Neuronal stem cell (in vitro differentiated cells): ENCODE data around the gene CFAP20.

Experiments used
- DNase-seq: peaks from one replicate; pipeline ENCODE4 v3.0.0-alpha.2; 2013; ENCODE audit warnings: low spot score
- H2AFZ ChIP-seq: one replicate; pipeline ENCODE4 v1.6.1; 2013; ENCODE audit warnings: mild to moderate bottlenecking, low read length, inconsistent platforms
- H2AK5ac ChIP-seq: 2 replicates; pipeline ENCODE4 v1.6.1; 2013; ENCODE audit warnings: low read depth, mild to moderate bottlenecking, inconsistent platforms, low read length, moderate library complexity, mixed read lengths
- H2BK120ac ChIP-seq: 2 replicates; pipeline ENCODE4 v1.6.1; 2013; ENCODE audit warnings: low read depth, mild to moderate bottlenecking, inconsistent platforms, low read length, moderate library complexity, mixed read lengths
- H2BK12ac ChIP-seq: one replicate; pipeline ENCODE4 v1.6.1; 2013; ENCODE audit warnings: low read length, inconsistent platforms
- H2BK15ac ChIP-seq: 2 replicates; pipeline ENCODE4 v1.6.1; 2013; ENCODE audit warnings: mild to moderate bottlenecking, low read length, inconsistent platforms, mixed read lengths
- H2BK5ac ChIP-seq: one replicate; pipeline ENCODE4 v1.6.1; 2013; ENCODE audit warnings: inconsistent platforms, mild to moderate bottlenecking, low read length, moderate library complexity
- H3K14ac ChIP-seq: one replicate; pipeline ENCODE4 v1.6.1; 2013; ENCODE audit warnings: low read length, inconsistent platforms
- H3K18ac ChIP-seq: 2 replicates; pipeline ENCODE4 v1.6.1; 2013; ENCODE audit warnings: low read length, inconsistent platforms
- H3K23ac ChIP-seq: 2 replicates; pipeline ENCODE4 v1.6.1; 2013; ENCODE audit warnings: low read depth, mild to moderate bottlenecking, mixed read lengths, low read length, inconsistent platforms; ENCODE audit not compliant: poor library complexity
- H3K27ac ChIP-seq: replicated peaks from 3 replicates; pipeline ENCODE4 v1.5.1; 2013; ENCODE audit warnings: low read length, inconsistent platforms
- H3K27me3 ChIP-seq, 3 experiments: 2 replicates each; pipeline ENCODE4 v1.6.1; 2013; ENCODE audit warnings: low read length in 3 of 3, mild to moderate bottlenecking in 2 of 3, inconsistent platforms in 1 of 3, low read depth in 1 of 3, mixed read lengths in 1 of 3, moderate library complexity in 1 of 3; ENCODE audit not compliant: control insufficient read depth in 3 of 3, insufficient read depth in 3 of 3
- H3K36me3 ChIP-seq, 2 donors: replicated peaks in 1 of 2; 2 replicates each; pipeline ENCODE4 v1.6.1; 2013; ENCODE audit warnings: low read length in 2 of 2; ENCODE audit not compliant: control insufficient read depth in 2 of 2, insufficient read depth in 2 of 2
- H3K4ac ChIP-seq: 2 replicates; pipeline ENCODE4 v1.6.1; 2013; ENCODE audit warnings: inconsistent platforms, mild to moderate bottlenecking, low read length, moderate library complexity
- H3K4me1 ChIP-seq, 2 donors: 1 replicate in 1 of 2; 2 replicates in 1 of 2; pipeline ENCODE4 v1.6.1; 2013; ENCODE audit warnings: low read length in 2 of 2, low read depth in 1 of 2; ENCODE audit not compliant: control insufficient read depth in 2 of 2, insufficient read depth in 1 of 2
- H3K4me2 ChIP-seq: one replicate; pipeline ENCODE4 v1.6.1; 2013; ENCODE audit warnings: mild to moderate bottlenecking, low read length, inconsistent platforms; ENCODE audit not compliant: insufficient read depth, poor library complexity, severe bottlenecking
- H3K4me3 ChIP-seq, 2 donors: 2 replicates each; pipeline ENCODE4 v1.5.1; 2013; ENCODE audit warnings: low read length in 2 of 2, mild to moderate bottlenecking in 2 of 2, inconsistent platforms in 1 of 2, moderate library complexity in 1 of 2
- H3K79me1 ChIP-seq: one replicate; pipeline ENCODE4 v1.6.1; 2013; ENCODE audit warnings: low read depth, mild to moderate bottlenecking, inconsistent platforms, low read length, moderate library complexity
- H3K9ac ChIP-seq: one replicate; pipeline ENCODE4 v1.6.1; 2013; ENCODE audit warnings: mild to moderate bottlenecking, low read depth, low read length, inconsistent platforms; ENCODE audit not compliant: poor library complexity
- H3K9me3 ChIP-seq, 2 donors: replicated peaks in 1 of 2; 2 replicates each; pipeline versions ENCODE3 to v1.6.1; 2013; ENCODE audit warnings: low read length in 2 of 2, mild to moderate bottlenecking in 2 of 2, inconsistent platforms in 1 of 2, low read depth in 1 of 2, mixed read lengths in 1 of 2, moderate library complexity in 1 of 2; ENCODE audit not compliant: control insufficient read depth in 2 of 2, insufficient read depth in 1 of 2
- H4K8ac ChIP-seq: one replicate; pipeline ENCODE4 v1.6.1; 2013; ENCODE audit warnings: low read depth, mild to moderate bottlenecking, inconsistent platforms, low read length, moderate library complexity
- H4K91ac ChIP-seq: one replicate; pipeline ENCODE4 v1.6.1; 2013; ENCODE audit warnings: low read length, low read depth, mild to moderate bottlenecking, inconsistent platforms; ENCODE audit not compliant: poor library complexity
- WGBS, 2 donors: extraction: QIAGEN DNeasy Blood & Tissue Kit; methylation state at CpG; one replicate each; pipeline ENCODE4 v1.1.7; 2013; ENCODE audit warnings: missing lambda C conversion rate in 2 of 2, mixed read lengths in 1 of 2; ENCODE audit not compliant: insufficient read length in 2 of 2, insufficient replicate concordance in 1 of 2; ENCODE audit errors: extremely low coverage in 2 of 2; 5-methylcytosine and 5-hydroxymethylcytosine counted together

The CFAP20 gene

DNA sequence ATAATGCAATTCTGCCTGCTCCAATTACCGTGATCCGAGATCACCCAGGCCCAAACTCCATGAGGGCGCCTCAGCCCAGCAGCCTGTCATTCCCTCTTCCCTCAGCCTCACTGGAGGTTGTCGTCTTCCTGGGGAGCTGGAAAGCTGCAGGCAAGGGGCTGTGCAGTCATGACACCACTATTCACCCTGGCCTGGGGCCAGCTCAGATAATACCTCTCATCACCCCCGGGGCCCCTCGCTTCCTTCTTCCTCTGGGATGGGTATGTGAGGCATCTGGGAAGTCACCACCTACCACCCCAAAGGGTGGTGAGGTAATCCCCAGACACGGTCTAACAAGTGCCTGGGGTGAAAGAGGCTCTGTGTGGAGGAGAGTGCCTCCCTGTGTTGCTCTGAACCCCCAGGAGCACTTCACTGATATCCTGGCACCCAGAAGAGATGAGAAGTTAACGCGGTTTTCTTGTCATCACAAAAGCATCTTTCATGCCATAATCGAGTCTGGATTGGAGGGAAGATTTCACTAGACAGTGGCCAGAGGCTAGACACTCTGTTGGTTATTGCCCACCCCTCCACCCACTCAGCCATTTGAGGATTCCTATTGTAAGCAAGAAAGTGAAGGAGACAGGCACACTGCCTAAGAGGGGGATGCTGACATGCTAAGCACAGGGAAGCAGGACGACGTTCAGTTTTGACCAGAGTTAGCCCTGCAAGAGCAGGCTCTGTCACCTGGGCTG lies 18.4 kb downstream of the CFAP20 start:
- peaks cover 18 to 32% of the 10 kb centered on the region in 2 donors for H3K36me3 ChIP-seq
- no peaks in the 10 kb centered on the region for H3K27me3 ChIP-seq
- H3K79me1 ChIP-seq = no peaks in the 10 kb centered on the region
- H3K18ac ChIP-seq = peak overlapping the region; percentile 77
- H2AK5ac ChIP-seq = peak overlapping the region; percentile 16
- H2BK120ac ChIP-seq = no peak overlapping the region
- H2AFZ ChIP-seq = no peak overlapping the region
- H3K27ac ChIP-seq = no peak overlapping the region
- H3K4me2 ChIP-seq = peak overlapping the region; percentile 29
- no peak overlapping the region for H4K91ac ChIP-seq
- no peak overlapping the region for H3K14ac ChIP-seq
- WGBS, 2 donors = no CpG with 5 or more reads among the region's 12 CpGs
- no peak overlapping the region for H3K9ac ChIP-seq
- no peak overlapping the region for H4K8ac ChIP-seq
- peaks cover 3 to 5% of the 10 kb centered on the region in 2 donors for H3K9me3 ChIP-seq
- no peak overlapping the region for H3K4me3 ChIP-seq
- no peak overlapping the region for H3K23ac ChIP-seq
- no peak for DNase-seq
- no peak overlapping the region for H3K4ac ChIP-seq
- no peak overlapping the region for H2BK12ac ChIP-seq
- no peak overlapping the region for H2BK5ac ChIP-seq
- H2BK15ac ChIP-seq = no peak overlapping the region
- H3K4me1 ChIP-seq = peaks cover 15 to 16% of the 10 kb centered on the region in 2 donors

DNA sequence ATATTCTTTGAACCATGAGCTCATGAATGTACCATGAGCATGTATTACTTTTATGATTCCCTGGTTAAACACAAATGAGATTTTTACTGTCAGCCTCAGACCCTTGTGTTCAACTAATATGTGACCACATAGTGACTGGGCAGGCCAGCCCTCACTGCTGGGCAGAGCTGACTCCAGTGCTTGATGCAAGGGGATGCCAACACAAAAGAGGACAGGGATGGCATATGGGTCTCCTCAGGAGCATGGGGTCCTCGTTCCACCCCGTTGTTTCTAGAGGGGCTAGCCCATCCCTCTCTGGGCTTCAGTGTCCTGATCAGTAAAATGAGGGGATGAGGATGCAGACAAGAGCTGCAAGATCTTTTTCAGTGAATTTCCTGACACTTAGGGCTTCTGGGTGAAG lies 19.3 kb downstream of the CFAP20 start:
- Histone ChIP-seq H3K18ac (peak overlapping the region; percentile 57), H2AFZ (no peak overlapping the region), H3K27ac (no peak overlapping the region), H3K4me1 (peaks cover 15 to 16% of the 10 kb centered on the region in 2 donors), H3K36me3 (peaks cover 12 to 24% of the 10 kb centered on the region in 2 donors), H3K4ac (no peak overlapping the region), H4K8ac (no peak overlapping the region), H3K9ac (no peak overlapping the region), H4K91ac (no peak overlapping the region), H3K27me3 (no peaks in the 10 kb centered on the region), H2BK120ac (no peak overlapping the region), H3K23ac (no peak overlapping the region), H2BK12ac (peak overlapping the region; percentile 46), H3K4me2 (no peak overlapping the region), H2AK5ac (no peak overlapping the region), H3K9me3 (peaks cover 3 to 5% of the 10 kb centered on the region in 2 donors), H3K4me3 (no peak overlapping the region), H3K14ac (no peak overlapping the region), H3K79me1 (no peaks in the 10 kb centered on the region), H2BK5ac (no peak overlapping the region), H2BK15ac (no peak overlapping the region)
- WGBS, 2 donors = no CpG with 5 or more reads among the region's 2 CpGs
- no peak for DNase-seq

DNA sequence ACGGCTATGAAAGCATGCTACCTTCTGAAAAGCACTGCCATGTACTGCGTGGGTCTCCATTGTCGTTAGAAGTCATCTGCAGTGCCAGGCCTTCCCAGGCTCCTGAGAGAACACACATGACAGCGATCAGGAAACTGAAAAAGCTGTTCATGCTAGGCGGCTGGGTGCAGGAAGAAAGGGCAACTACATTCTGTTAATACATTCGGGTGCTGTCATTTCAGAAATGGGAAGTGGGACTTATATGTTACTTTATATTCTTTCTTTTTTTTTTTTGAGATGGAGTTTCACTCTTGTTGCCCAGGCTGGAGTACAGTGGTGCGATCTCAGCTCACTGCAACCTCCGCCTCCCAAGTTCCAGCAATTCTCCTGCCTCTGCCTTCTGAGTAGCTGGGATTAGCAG lies 19.9 kb downstream of the CFAP20 start:
- Histone ChIP-seq H3K23ac (no peak overlapping the region), H3K14ac (no peak overlapping the region), H3K27ac (no peak overlapping the region), H3K9ac (no peak overlapping the region), H3K9me3 (peaks cover 3 to 5% of the 10 kb centered on the region in 2 donors), H3K79me1 (no peaks in the 10 kb centered on the region), H3K27me3 (no peaks in the 10 kb centered on the region), H3K18ac (no peak overlapping the region), H3K4me2 (no peak overlapping the region), H2AK5ac (no peak overlapping the region), H2BK120ac (no peak overlapping the region), H3K36me3 (peaks cover 6 to 18% of the 10 kb centered on the region in 2 donors), H2BK12ac (no peak overlapping the region), H2BK5ac (no peak overlapping the region), H4K91ac (no peak overlapping the region), H3K4me3 (no peak overlapping the region), H3K4ac (no peak overlapping the region), H2AFZ (no peak overlapping the region), H3K4me1 (peaks cover 15 to 16% of the 10 kb centered on the region in 2 donors), H2BK15ac (no peak overlapping the region), H4K8ac (no peak overlapping the region)
- DNase-seq = no peak
- WGBS, 2 donors = no CpG with 5 or more reads among the region's 8 CpGs

DNA sequence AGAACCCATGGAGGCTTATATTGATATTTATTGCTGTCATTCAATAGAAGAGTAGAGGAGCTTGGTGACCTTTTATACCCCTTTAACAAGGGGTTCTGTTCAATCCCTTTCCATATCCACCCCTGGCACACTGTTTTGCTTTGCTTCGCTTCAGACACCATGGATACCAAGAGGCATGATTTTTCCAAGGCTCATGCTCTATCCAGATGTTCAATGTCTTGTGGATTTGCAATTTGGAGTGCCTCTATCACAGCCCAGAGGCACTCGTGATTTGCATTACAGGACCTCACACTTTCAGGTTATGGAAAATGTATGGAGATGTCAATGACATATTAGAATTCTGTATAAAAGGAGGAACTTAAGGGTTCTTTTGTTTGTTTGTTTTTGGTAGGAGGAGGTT lies 21.5 kb downstream of the CFAP20 start:
- H3K4ac ChIP-seq = no peak overlapping the region
- H3K36me3 ChIP-seq = peaks cover 0 to 2% of the 10 kb centered on the region in 2 donors
- H3K23ac ChIP-seq = no peak overlapping the region
- no peak overlapping the region for H2BK12ac ChIP-seq
- H3K14ac ChIP-seq = no peak overlapping the region
- H4K8ac ChIP-seq = no peak overlapping the region
- WGBS, 2 donors = no CpG with 5 or more reads among the region's 2 CpGs
- no peak overlapping the region for H2BK15ac ChIP-seq
- no peak overlapping the region for H2BK120ac ChIP-seq
- no peak overlapping the region for H3K18ac ChIP-seq
- H3K27me3 ChIP-seq = no peaks in the 10 kb centered on the region
- H3K9me3 ChIP-seq = no peaks in the 10 kb centered on the region
- H3K4me2 ChIP-seq = no peak overlapping the region
- H2BK5ac ChIP-seq = no peak overlapping the region
- H2AFZ ChIP-seq = no peak overlapping the region
- H3K4me1 ChIP-seq = peaks cover 15 to 20% of the 10 kb centered on the region in 2 donors
- H3K4me3 ChIP-seq = no peak overlapping the region
- no peak overlapping the region for H2AK5ac ChIP-seq
- no peak for DNase-seq
- H4K91ac ChIP-seq = no peak overlapping the region
- H3K27ac ChIP-seq = no peak overlapping the region
- no peaks in the 10 kb centered on the region for H3K79me1 ChIP-seq
- no peak overlapping the region for H3K9ac ChIP-seq
